Lower leg skin (tissue), 4 donors: ENCODE measurements around the gene ANKRD24. TPM values are rescaled to one million over a fixed set of nuclear protein-coding genes. Genes with fewer than 3 reads are reported as not detected.

Source experiments
- DNase-seq, 2 donors: peaks; one replicate each; pipeline ENCODE4 v3.0.0-alpha.2; 2019; ENCODE audit warnings: low spot score in 2 of 2
- H3K4me3 ChIP-seq: fragments of 200-600 bp; sonication (generic); 2 replicates; pipeline ENCODE4 v1.5.1; 2017; ENCODE audit warnings: mild to moderate bottlenecking, low read depth; ENCODE audit not compliant: poor library complexity, severe bottlenecking
- CTCF ChIP-seq, 3 donors: fragments of 450-650 bp; IDR thresholded peaks; one replicate each; pipeline ENCODE4 v1.5.1; 2016; ENCODE audit warnings: antibody characterized with exemption in 3 of 3, mild to moderate bottlenecking in 3 of 3, moderate library complexity in 2 of 3
- POLR2A ChIP-seq, 2 donors: fragments of 450-650 bp; IDR thresholded peaks; one replicate each; pipeline ENCODE4 v1.6.1; 2016 to 2017; ENCODE audit warnings: antibody characterized with exemption in 2 of 2, mild to moderate bottlenecking in 1 of 2, moderate library complexity in 1 of 2
- WGBS, 2 donors: methylation state at CpG; one replicate each; pipeline ENCODE4 v1.1.5; 2018; 5-methylcytosine and 5-hydroxymethylcytosine counted together
- intact Hi-C: fragments of 100-400 bp; cut with DNase I; formaldehyde crosslinking; loops from one replicate; pipeline ENCODE4 v1.15.0; 2023; ENCODE audit warnings: low total_unique reads
- total RNA-seq, 4 donors: library from RNA; depleted of rRNA; stranded (reverse); fragments of >200 nt; gene quantifications; one replicate each; pipeline ENCODE4 v1.1.0, GENCODE V29; 2016

Gene ANKRD24
- total RNA-seq, 4 donors from 2014 or later = 0.22 to 3.2 (median 1.5) TPM; not detected in 1

GRCh38 chr19:4200940-4201542 is 18.6 kb downstream of the ANKRD24 start:
- intact Hi-C loops = loop anchor here (10.0 kb wide), 1 partner anchor 56 kb away; no protein-coding TSS in a partner anchor
- no peak for DNase-seq
- TF ChIP-seq CTCF (IDR thresholded peaks at IDR 0.05) (no peak), POLR2A (IDR thresholded peaks at IDR 0.05) (no peak)
- 63 to 84% methylated on average over 2 of the region's 2 CpGs for WGBS, 2 donors
- no peak overlapping the region for H3K4me3 ChIP-seq

GRCh38 chr19:4201798-4202197 is 19.3 kb downstream of the ANKRD24 start:
- no peak for DNase-seq
- no peak for TF ChIP-seq CTCF (IDR thresholded peaks at IDR 0.05)
- TF ChIP-seq POLR2A (IDR thresholded peaks at IDR 0.05) = no peak
- intact Hi-C loops = loop anchor here (10.0 kb wide), 1 partner anchor 57 kb away; no protein-coding TSS in a partner anchor
- 86 to 89% methylated on average over 4 of the region's 4 CpGs for WGBS, 2 donors
- no peak overlapping the region for H3K4me3 ChIP-seq

- intact Hi-C loops = loop anchor here (10.0 kb wide), 1 partner anchor 62 kb away; no protein-coding TSS in a partner anchor
These were observed 24.5 kb downstream of the ANKRD24 start for GRCh38 chr19:4206818-4207484.

GRCh38 chr19:4208385-4209094 is 26.1 kb downstream of the ANKRD24 start:
- no peak for TF ChIP-seq POLR2A (IDR thresholded peaks at IDR 0.05)
- TF ChIP-seq CTCF (IDR thresholded peaks at IDR 0.05) = no peak
- DNase-seq = no peak
- no peak overlapping the region for H3K4me3 ChIP-seq
- intact Hi-C loops = loop anchor here (10.0 kb wide), 1 partner anchor 64 kb away; no protein-coding TSS in a partner anchor
- WGBS, 2 donors = 61 to 67% methylated on average over 13 of the region's 13 CpGs

More at GRCh38 chr19:4206818-4207484, 24.5 kb downstream of the ANKRD24 start:
- DNase-seq = no peak
- TF ChIP-seq POLR2A (IDR thresholded peaks at IDR 0.05) (no peak), CTCF (IDR thresholded peaks at IDR 0.05) (no peak)
- 80 to 83% methylated on average over 10 of the region's 10 CpGs for WGBS, 2 donors
- no peak overlapping the region for H3K4me3 ChIP-seq

GRCh38 chr19:4210166-4210731 is 27.8 kb downstream of the ANKRD24 start:
- H3K4me3 ChIP-seq = no peak overlapping the region
- intact Hi-C loops = no loop called here
- DNase-seq = no peak
- TF ChIP-seq CTCF (IDR thresholded peaks at IDR 0.05) (no peak), POLR2A (IDR thresholded peaks at IDR 0.05) (no peak)
- WGBS, 2 donors = 66 to 67% methylated on average over 15 of the region's 15 CpGs
